Measurements from ENCODE around the gene BAG3.
"Not testable (repeated sequence)": the region's sequence is repeated elsewhere in the genome, so short reads cannot be mapped to it uniquely, and the experiment has no call there.

The BAG3 gene

GRCh38 chr10:119651514-119652360 lies 557 bp downstream of the BAG3 start:
- no peak for DNase-seq
- Mint-ChIP-seq H3K27ac (peak overlapping the region; percentile 96), H3K4me3 (peak overlapping the region; percentile 87), H3K4me1 (ENCODE audit: low read depth) (peaks cover 53% of the 10 kb centered on the region), H3K27me3 (no peaks in the 10 kb centered on the region), H3K36me3 (ENCODE audit: low read depth) (peaks cover 25% of the 10 kb centered on the region), H3K9me3 (no peaks in the 10 kb centered on the region)

GRCh38 chr10:119652361-119652730 lies 1.2 kb downstream of the BAG3 start:
- Mint-ChIP-seq H3K27me3 (no peaks in the 10 kb centered on the region), H3K36me3 (ENCODE audit: low read depth) (peaks cover 28% of the 10 kb centered on the region), H3K27ac (peak overlapping the region; percentile 92), H3K9me3 (no peaks in the 10 kb centered on the region), H3K4me3 (peak overlapping the region; percentile 84), H3K4me1 (ENCODE audit: low read depth) (peaks cover 59% of the 10 kb centered on the region)
- DNase-seq: no peak

GRCh38 chr10:119653209-119653608 lies 2.0 kb downstream of the BAG3 start:
- peaks cover 67% of the 10 kb centered on the region for H3K4me1 Mint-ChIP-seq (ENCODE audit: low read depth)
- DNase-seq: no peak
- H3K9me3 Mint-ChIP-seq: no peaks in the 10 kb centered on the region
- H3K4me3 Mint-ChIP-seq: peak overlapping the region; percentile 84
- H3K36me3 Mint-ChIP-seq (ENCODE audit: low read depth): peaks cover 33% of the 10 kb centered on the region
- H3K27ac Mint-ChIP-seq: peak overlapping the region; percentile 94
- no peaks in the 10 kb centered on the region for H3K27me3 Mint-ChIP-seq

- H3K27me3 Mint-ChIP-seq: no peaks in the 10 kb centered on the region
- H3K27ac Mint-ChIP-seq: peak overlapping the region; percentile 94
- H3K4me1 Mint-ChIP-seq (ENCODE audit: low read depth): peaks cover 74% of the 10 kb centered on the region
- no peaks in the 10 kb centered on the region for H3K9me3 Mint-ChIP-seq
- H3K36me3 Mint-ChIP-seq (ENCODE audit: low read depth): peaks cover 37% of the 10 kb centered on the region
- DNase-seq: no peak
- H3K4me3 Mint-ChIP-seq: peak overlapping the region; percentile 84
Observed at GRCh38 chr10:119653916-119654315, 2.7 kb downstream of the BAG3 start.

GRCh38 chr10:119654540-119654939 lies 3.4 kb downstream of the BAG3 start:
- Mint-ChIP-seq H3K36me3 (ENCODE audit: low read depth) (peaks cover 41% of the 10 kb centered on the region), H3K4me3 (peak overlapping the region; percentile 84)

GRCh38 chr10:119655566-119656001 lies 4.4 kb downstream of the BAG3 start:
- H3K27ac Mint-ChIP-seq: peak overlapping the region; percentile 94
- no peaks in the 10 kb centered on the region for H3K27me3 Mint-ChIP-seq
- peaks cover 50% of the 10 kb centered on the region for H3K36me3 Mint-ChIP-seq (ENCODE audit: low read depth)
- peaks cover 82% of the 10 kb centered on the region for H3K4me1 Mint-ChIP-seq (ENCODE audit: low read depth)
- peak; percentile 61 for DNase-seq
- peak overlapping the region; percentile 84 for H3K4me3 Mint-ChIP-seq
- H3K9me3 Mint-ChIP-seq: no peaks in the 10 kb centered on the region

More at GRCh38 chr10:119654540-119654939, 3.4 kb downstream of the BAG3 start:
- H3K27me3 Mint-ChIP-seq: no peaks in the 10 kb centered on the region
- no peak for DNase-seq
- peak overlapping the region; percentile 94 for H3K27ac Mint-ChIP-seq
- H3K9me3 Mint-ChIP-seq: no peaks in the 10 kb centered on the region
- H3K4me1 Mint-ChIP-seq (ENCODE audit: low read depth): peaks cover 79% of the 10 kb centered on the region

- Mint-ChIP-seq H3K27ac (peak overlapping the region; percentile 94), H3K4me3 (peak overlapping the region; percentile 84), H3K4me1 (ENCODE audit: low read depth) (peaks cover 85% of the 10 kb centered on the region), H3K36me3 (ENCODE audit: low read depth) (peaks cover 48% of the 10 kb centered on the region), H3K9me3 (no peaks in the 10 kb centered on the region), H3K27me3 (no peaks in the 10 kb centered on the region)
- DNase-seq: no peak
Observed at GRCh38 chr10:119656760-119657159, 5.6 kb downstream of the BAG3 start.

- Mint-ChIP-seq H3K4me1 (ENCODE audit: low read depth) (peaks cover 88% of the 10 kb centered on the region), H3K27ac (peak overlapping the region; percentile 94), H3K36me3 (ENCODE audit: low read depth) (peaks cover 48% of the 10 kb centered on the region), H3K4me3 (no peak overlapping the region), H3K9me3 (no peaks in the 10 kb centered on the region), H3K27me3 (no peaks in the 10 kb centered on the region)
- DNase-seq: no peak
Observed at GRCh38 chr10:119657725-119658124, 6.5 kb downstream of the BAG3 start.

GRCh38 chr10:119658274-119658673 lies 7.1 kb downstream of the BAG3 start:
- Mint-ChIP-seq H3K4me1 (ENCODE audit: low read depth) (peaks cover 87% of the 10 kb centered on the region), H3K36me3 (ENCODE audit: low read depth) (peaks cover 46% of the 10 kb centered on the region), H3K9me3 (no peaks in the 10 kb centered on the region), H3K27ac (peak overlapping the region; percentile 67), H3K27me3 (no peaks in the 10 kb centered on the region), H3K4me3 (no peak overlapping the region)
- no peak for DNase-seq

GRCh38 chr10:119659951-119660350 lies 8.8 kb downstream of the BAG3 start:
- no peak overlapping the region for H3K4me3 Mint-ChIP-seq
- no peaks in the 10 kb centered on the region for H3K27me3 Mint-ChIP-seq
- peaks cover 42% of the 10 kb centered on the region for H3K36me3 Mint-ChIP-seq (ENCODE audit: low read depth)
- H3K9me3 Mint-ChIP-seq: no peaks in the 10 kb centered on the region
- no peak for DNase-seq
- peak overlapping the region; percentile 26 for H3K27ac Mint-ChIP-seq
- H3K4me1 Mint-ChIP-seq (ENCODE audit: low read depth): peaks cover 86% of the 10 kb centered on the region

- not testable (repeated sequence) for H3K9me3 Mint-ChIP-seq, H3K27me3 Mint-ChIP-seq, H3K4me3 Mint-ChIP-seq, DNase-seq
- H3K27ac Mint-ChIP-seq: peak overlapping the region; percentile 51
- peaks cover 34% of the 10 kb centered on the region for H3K36me3 Mint-ChIP-seq (ENCODE audit: low read depth)
- H3K4me1 Mint-ChIP-seq (ENCODE audit: low read depth): peaks cover 81% of the 10 kb centered on the region
Observed at GRCh38 chr10:119662076-119662605, 11.0 kb downstream of the BAG3 start.

- peaks cover 74% of the 10 kb centered on the region for H3K4me1 Mint-ChIP-seq (ENCODE audit: low read depth)
- no peaks in the 10 kb centered on the region for H3K9me3 Mint-ChIP-seq
- no peak for DNase-seq
- no peaks in the 10 kb centered on the region for H3K27me3 Mint-ChIP-seq
- peaks cover 24% of the 10 kb centered on the region for H3K36me3 Mint-ChIP-seq (ENCODE audit: low read depth)
- H3K4me3 Mint-ChIP-seq: peak overlapping the region; percentile 56
- peak overlapping the region; percentile 86 for H3K27ac Mint-ChIP-seq
Observed at GRCh38 chr10:119663866-119664698, 12.9 kb downstream of the BAG3 start.

GRCh38 chr10:119665901-119666708 lies 14.9 kb downstream of the BAG3 start:
- Mint-ChIP-seq H3K4me3 (no peak overlapping the region), H3K9me3 (no peaks in the 10 kb centered on the region), H3K27ac (peak overlapping the region; percentile 74), H3K4me1 (ENCODE audit: low read depth) (peaks cover 60% of the 10 kb centered on the region), H3K27me3 (no peaks in the 10 kb centered on the region), H3K36me3 (ENCODE audit: low read depth) (peaks cover 25% of the 10 kb centered on the region)
- no peak for DNase-seq

- Mint-ChIP-seq H3K36me3 (ENCODE audit: low read depth) (peaks cover 30% of the 10 kb centered on the region), H3K4me1 (ENCODE audit: low read depth) (peaks cover 56% of the 10 kb centered on the region), H3K4me3 (no peak overlapping the region), H3K27me3 (no peaks in the 10 kb centered on the region), H3K9me3 (no peaks in the 10 kb centered on the region), H3K27ac (peak overlapping the region; percentile 74)
- DNase-seq: no peak
Observed at GRCh38 chr10:119666709-119667004, 15.5 kb downstream of the BAG3 start.
